ELF-1 (cell line): ENCODE results near the gene TRPM4.
"Not testable (repeated sequence)": the region's sequence is repeated elsewhere in the genome, so short reads cannot be mapped to it uniquely, and the experiment has no call there.

Experiments used
- DNase-seq: peaks from one replicate; pipeline ENCODE4 v3.0.0-alpha.2; 2016; ENCODE audit warnings: low read depth, low spot score

The TRPM4 gene

DNA sequence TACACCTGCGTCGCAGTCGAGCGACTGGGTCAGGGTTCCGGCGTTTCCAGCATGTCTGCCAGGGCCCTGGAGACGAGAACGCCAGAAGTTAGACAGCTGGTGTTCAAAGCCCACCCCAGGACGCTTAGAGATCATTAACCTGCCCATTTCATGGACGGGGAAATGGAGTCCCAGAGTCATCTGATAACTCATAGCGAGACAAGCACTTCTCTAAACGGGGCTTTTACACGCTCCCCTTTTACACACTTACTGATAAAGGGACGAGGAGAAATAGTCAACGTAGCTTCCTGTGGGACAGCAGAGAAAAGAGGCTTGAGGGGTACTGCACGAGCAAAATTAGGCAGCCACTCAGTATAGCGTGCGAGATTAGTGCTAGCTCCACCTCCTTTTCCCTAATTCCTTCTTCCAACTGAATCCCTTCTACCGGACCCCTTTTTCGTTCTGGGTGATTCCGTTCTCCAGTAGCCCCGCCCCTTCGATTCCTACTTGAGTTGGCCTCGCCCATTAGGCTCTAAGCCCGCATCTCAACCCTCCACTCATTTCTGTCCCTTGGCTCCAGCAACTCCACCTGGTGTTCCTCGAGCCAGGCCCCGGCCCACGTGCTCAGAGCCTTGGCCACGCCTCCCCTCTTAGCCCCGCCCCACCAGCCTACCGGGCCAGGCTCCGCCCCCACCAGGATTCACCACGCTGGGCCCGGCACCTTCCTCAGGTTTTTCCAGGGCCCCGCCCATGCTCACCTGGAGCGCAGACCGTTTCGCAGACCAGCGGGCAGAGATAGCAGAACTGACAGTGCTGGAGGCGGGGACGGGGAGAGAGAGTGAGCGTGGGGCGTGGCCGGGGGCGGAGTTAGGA, 6.1 kb upstream of the TRPM4 start:
- peak; percentile 94 for DNase-seq

GRCh38 chr19:49152119-49152550, 5.5 kb upstream of the TRPM4 start:
- DNase-seq = no peak

DNA sequence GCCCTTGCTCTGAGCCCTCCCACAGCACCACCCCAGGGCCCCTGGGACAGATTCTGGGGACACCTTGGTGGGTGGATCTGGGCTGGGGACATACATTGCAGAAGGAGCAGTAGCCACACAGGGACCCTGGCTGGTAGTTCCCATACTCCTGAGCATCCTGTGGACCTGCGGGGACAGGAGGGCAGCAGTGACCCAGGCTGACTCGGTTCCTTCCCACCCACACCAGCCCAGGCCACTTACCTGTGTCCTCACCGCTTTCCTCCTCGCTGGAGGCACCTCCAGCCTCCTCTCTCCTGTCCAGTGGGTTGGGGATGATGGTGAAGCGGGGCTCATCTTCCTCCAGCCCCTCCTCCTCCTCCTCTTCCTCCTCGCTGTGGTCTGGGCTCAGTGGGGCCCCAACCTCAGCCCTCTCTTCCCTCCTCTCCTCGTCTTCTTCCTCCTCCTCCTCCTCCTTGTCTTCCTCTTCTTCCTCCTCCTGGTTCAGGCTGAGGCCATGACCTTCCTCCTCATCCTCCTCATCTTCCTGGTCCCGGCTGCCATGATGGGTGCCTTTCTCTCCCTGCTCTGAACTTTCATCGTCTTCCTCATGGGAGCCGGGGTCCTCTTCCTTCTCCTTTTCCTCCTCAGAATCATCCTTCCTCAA, 4.3 kb upstream of the TRPM4 start:
- no peak for DNase-seq

DNA sequence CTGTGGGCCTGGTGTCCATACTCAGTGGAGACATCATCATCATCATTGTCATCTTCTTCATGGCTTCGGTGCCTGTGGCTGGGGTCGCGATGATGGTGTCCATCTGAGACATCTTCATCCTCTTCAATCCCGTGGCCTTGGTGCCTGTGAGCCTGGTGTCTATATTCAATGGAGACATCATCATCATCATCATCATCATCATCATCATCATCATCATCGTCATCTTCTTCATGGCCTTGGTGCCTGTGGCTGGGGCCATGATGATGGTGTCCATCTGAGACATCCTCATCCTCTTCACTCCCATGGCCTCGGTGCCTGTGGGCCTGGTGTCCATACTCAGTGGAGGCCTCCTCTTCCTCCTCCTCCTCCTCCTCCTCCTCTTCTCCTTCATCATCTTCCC, 3.3 kb upstream of the TRPM4 start:
- DNase-seq = no peak

DNA sequence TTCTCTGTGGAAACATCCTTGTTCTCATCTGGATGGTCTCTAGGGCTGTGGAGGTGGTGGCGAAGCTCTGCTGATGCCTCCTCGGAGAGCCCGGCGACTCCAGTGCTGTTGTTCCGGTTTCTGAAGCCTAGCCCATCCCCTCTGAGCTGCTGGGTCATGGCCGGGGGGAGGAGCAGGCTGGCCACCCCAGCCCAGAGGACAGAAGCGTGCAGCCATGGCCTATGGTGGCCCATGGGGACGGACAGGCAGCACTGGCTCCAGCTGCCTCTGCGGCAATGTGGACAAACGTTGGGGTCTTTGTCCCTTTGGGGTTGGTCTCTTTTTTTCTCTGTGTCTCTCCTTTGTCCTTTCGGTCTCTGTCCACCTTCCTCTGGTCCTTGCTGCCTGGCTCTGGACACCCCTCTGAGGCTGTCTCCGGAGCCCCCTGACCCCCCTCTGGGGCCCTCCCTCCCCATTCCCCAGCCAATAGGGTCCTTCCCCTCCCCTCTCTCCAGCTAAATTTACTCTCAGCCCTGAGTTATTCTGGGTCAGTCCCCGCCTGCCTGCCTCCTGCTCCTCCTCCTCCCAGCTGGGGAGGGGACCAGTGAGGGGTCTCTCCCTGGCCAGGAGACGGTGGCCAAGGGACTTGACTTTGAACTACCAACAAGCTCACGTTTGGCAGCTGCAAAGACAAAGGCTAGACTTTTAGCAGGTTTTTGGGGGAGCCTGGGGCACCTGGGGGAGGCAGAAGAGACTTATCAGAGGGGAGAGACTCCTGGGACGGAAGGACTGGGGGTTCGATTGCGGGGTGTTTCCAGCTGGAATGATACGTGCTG, 2.4 kb upstream of the TRPM4 start, which contains the start of gene HRC:
TSS of gene HRC (minus strand) at position 392 of the 815 bp plus-strand sequence. CDS start at position 233, 159 bp downstream.
- peak; percentile 27 for DNase-seq

- peak; percentile 33 for DNase-seq
Observed at GRCh38 chr19:49155820-49156346, 1.7 kb upstream of the TRPM4 start.

DNA sequence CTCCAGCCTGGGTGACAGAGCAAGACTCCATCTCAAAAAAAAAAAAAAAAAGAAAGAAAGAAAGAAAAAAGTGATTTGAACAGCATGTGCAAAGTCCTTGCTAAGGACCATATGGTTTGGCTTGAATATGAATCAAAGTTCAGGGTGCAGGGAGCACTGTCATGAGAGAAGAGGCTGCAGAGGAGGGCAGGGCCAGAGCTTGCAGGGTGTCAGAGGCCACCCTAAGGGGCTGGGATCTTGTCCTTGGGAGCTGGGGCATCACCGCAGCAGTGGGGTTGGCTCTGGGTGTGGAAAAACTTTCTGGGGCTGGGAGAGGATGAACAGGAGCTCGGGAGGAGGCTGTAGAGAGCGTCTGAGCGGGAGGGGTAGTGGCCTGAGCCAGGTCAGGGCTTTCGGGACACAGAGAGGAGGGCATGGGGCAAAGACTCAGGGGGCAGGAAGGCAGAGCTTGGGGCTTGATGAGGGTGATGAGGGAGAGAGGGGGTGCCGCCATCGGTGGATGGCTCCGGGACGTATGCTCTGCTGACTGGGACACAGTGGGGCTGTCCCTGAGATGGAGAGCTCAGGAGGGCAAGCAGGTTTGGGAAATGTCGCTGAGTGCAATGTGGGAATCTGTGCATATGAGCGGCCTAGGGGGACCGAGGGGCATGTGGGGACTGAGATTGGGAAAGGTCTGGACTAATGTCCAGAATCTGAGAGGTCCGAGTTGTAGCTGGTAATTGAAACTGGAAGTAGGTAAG, 3.0 kb downstream of the TRPM4 start:
- no peak for DNase-seq

GRCh38 chr19:49161987-49162386, 4.4 kb downstream of the TRPM4 start:
- DNase-seq = no peak

- DNase-seq = peak; percentile 14
Observed at GRCh38 chr19:49165111-49165750, 7.6 kb downstream of the TRPM4 start.

- DNase-seq = no peak
Observed at GRCh38 chr19:49165865-49166301, 8.3 kb downstream of the TRPM4 start.

DNA sequence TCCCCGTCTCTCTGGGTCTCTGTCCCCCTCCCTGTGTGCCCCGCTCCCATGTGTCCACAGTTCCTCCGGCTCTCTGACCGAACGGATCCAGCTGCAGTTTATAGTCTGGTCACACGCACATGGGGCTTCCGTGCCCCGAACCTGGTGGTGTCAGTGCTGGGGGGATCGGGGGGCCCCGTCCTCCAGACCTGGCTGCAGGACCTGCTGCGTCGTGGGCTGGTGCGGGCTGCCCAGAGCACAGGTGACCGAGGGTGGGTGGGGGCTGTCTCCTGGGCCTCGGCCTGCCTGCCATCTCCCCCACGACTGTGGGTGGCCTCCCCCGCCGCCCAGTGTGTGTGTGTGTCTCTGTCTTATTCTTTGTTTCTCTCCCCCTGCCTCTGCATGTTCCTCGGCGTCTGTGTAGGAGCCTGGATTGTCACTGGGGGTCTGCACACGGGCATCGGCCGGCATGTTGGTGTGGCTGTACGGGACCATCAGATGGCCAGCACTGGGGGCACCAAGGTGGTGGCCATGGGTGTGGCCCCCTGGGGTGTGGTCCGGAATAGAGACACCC, 10.3 kb downstream of the TRPM4 start:
- no peak for DNase-seq

- no peak for DNase-seq
Observed at GRCh38 chr19:49168421-49168820, 10.8 kb downstream of the TRPM4 start.

- no peak for DNase-seq
Observed at GRCh38 chr19:49173198-49173597, 15.6 kb downstream of the TRPM4 start.

DNA sequence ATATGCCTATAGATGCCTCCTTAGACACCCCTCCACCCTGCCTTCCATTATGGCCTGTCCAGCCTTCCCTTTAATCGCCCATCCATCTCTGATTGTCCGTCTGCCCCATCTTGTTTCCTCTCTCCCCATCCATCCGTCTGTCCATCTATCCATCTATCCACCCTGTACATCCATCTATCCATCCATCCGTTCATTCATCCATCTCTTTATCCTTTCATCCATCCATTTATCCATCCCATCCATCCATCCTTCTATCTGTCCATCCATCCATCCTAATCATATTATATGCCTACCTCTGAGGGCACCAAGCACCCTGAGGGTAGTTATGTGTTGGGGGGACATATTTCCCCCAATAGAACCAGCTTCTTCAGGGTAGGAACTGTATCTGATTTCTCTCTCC, 23.1 kb downstream of the TRPM4 start:
- no peak for DNase-seq

GRCh38 chr19:49182010-49182847, 24.6 kb downstream of the TRPM4 start:
- not testable (repeated sequence) for DNase-seq

DNA sequence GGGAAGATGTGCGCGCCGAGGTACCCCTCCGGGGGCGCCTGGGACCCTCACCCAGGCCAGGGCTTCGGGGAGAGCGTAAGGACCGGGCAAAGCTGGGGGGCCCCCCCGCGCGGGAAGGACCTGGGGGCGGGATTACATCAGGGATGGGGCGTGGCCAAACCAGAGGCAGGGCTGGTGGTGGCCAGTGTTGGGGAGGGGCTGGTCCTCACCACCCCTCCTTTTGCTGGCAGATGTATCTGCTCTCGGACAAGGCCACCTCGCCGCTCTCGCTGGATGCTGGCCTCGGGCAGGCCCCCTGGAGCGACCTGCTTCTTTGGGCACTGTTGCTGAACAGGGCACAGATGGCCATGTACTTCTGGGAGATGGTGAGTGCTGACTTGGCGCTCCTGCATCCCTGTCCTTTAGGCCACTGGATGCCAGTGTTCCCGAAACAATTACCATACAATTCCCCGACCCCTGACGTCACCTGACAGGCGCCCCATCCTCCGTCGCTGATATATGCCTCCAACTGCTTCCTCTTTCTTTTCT, 25.3 kb downstream of the TRPM4 start:
- no peak for DNase-seq

DNA sequence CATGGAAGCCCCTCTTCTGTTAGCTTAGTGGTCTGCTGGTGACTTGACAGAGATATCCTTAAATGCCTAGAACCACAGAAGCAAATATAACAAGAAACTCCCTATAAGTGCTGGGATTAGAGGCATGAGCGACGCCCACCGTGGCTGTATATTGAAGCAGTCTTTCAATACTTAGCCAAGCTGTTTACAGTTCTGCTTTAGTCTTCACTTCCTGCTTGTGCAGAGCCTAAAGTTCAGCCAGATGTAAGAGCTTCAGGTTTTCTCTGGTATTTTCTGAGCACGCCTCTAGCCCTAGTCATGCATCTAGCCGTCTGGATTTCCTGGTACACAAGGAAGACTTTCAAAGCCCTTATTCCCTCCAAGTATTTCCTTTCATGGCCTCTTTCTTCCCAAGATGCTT, 28.5 kb downstream of the TRPM4 start:
- DNase-seq = no peak

DNA sequence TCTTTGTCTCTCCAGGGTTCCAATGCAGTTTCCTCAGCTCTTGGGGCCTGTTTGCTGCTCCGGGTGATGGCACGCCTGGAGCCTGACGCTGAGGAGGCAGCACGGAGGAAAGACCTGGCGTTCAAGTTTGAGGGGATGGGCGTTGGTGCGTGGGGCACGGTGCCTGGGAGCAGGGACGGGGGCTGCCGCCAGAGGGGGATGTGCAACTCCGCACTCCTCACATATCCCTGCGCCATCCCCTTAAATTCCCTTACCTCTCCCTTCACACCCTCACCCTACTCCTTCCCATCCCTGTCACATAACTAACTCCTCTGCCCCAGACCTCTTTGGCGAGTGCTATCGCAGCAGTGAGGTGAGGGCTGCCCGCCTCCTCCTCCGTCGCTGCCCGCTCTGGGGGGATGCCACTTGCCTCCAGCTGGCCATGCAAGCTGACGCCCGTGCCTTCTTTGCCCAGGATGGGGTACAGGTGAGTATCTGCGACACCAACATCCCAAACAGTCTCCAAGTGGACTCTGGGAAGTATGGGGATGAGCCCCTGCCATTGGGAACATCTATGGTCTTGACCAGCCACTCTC, 31.1 kb downstream of the TRPM4 start:
- no peak for DNase-seq

- DNase-seq = no peak
Observed at GRCh38 chr19:49189259-49189658, 31.7 kb downstream of the TRPM4 start.
